K562 (cell line): ENCODE results near the gene PPL. TPM values are rescaled to one million over a fixed set of nuclear protein-coding genes. Genes with fewer than 3 reads are reported as not detected.

Source experiments
- CCAR2 ChIP-seq: fragments of 200-400 bp; formaldehyde crosslinking; IDR thresholded peaks from 2 replicates; pipeline ENCODE4 v1.6.1; 2017; ENCODE audit warnings: mild to moderate bottlenecking, low read depth, low read length
- CSDE1 ChIP-seq, 2 experiments: fragments of 450-650 bp; IDR thresholded peaks; 2 replicates each; pipeline ENCODE4 v1.6.1; 2016; ENCODE audit warnings: mild to moderate bottlenecking in 1 of 2
- FOXA1 ChIP-seq: fragments of 450-650 bp; IDR thresholded peaks from 2 replicates; pipeline ENCODE4 v1.6.1; 2016; ENCODE audit warnings: mild to moderate bottlenecking, borderline replicate concordance
- FOXJ3 ChIP-seq: sonication (generic); formaldehyde crosslinking; IDR thresholded peaks from 2 replicates; pipeline ENCODE4 v1.4.0; 2020; ENCODE audit warnings: mild to moderate bottlenecking, missing genetic modification reagents
- IRF2 ChIP-seq: sonication (generic); formaldehyde crosslinking; IDR thresholded peaks from 2 replicates; pipeline ENCODE4 v1.8.1; 2022; ENCODE audit warnings: mild to moderate bottlenecking, missing genetic modification reagents
- KLF6 ChIP-seq: fragments of 250-450 bp; sonication (Bioruptor Pico); IDR thresholded peaks from 2 replicates; pipeline ENCODE4 v1.4.0; 2020; ENCODE audit warnings: mild to moderate bottlenecking, moderate library complexity, borderline replicate concordance
- PRDM10 ChIP-seq: fragments of 450-650 bp; IDR thresholded peaks from 2 replicates; pipeline ENCODE4 v1.6.1; 2018; ENCODE audit not compliant: partially characterized antibody
- RBM15 ChIP-seq: fragments of 200-400 bp; formaldehyde crosslinking; IDR thresholded peaks from 2 replicates; pipeline ENCODE4 v1.6.1; 2018; ENCODE audit warnings: mild to moderate bottlenecking, low read length, moderate library complexity; ENCODE audit not compliant: insufficient read depth
- SIN3B ChIP-seq: fragments of 450-650 bp; IDR thresholded peaks from 2 replicates; pipeline ENCODE4 v1.6.1; 2017; ENCODE audit warnings: low read depth, mild to moderate bottlenecking, moderate library complexity
- TEAD1 ChIP-seq, 2 experiments: fragments of 450-650 bp in 1 of 2; sonication (generic) in 1 of 2; formaldehyde crosslinking; IDR thresholded peaks; 2 replicates each; pipeline versions ENCODE4 v1.4.0 to v1.8.0; 2020 to 2022; ENCODE audit warnings: mild to moderate bottlenecking in 2 of 2, missing genetic modification reagents in 1 of 2
- U2AF1 ChIP-seq: fragments of 200-400 bp; formaldehyde crosslinking; optimal IDR thresholded peaks from 2 replicates; pipeline ENCODE3; 2017; ENCODE audit warnings: mild to moderate bottlenecking, low read depth, low read length, moderate library complexity
- ZNF146 ChIP-seq: IDR thresholded peaks from one replicate; pipeline ENCODE4 v1.6.1; 2018; ENCODE audit warnings: missing compliant biosample characterization; ENCODE audit not compliant: unreplicated experiment
- ZNF311 ChIP-seq: fragments of 250-450 bp; sonication (Bioruptor Pico); IDR thresholded peaks from 2 replicates; pipeline ENCODE4 v1.4.0; 2020; ENCODE audit warnings: mild to moderate bottlenecking, moderate library complexity
- ZNF318 ChIP-seq, 2 experiments: fragments of 450-650 bp; IDR thresholded peaks; 2 replicates each; pipeline ENCODE4 v1.6.1; 2016; ENCODE audit warnings: mild to moderate bottlenecking in 2 of 2, borderline replicate concordance in 1 of 2, low read depth in 1 of 2, moderate library complexity in 1 of 2
- polyA plus RNA-seq, 8 experiments: library from polyadenylated mRNA; depleted of rRNA in 4 of 8; stranded (reverse) in 5 of 8; unstranded in 3 of 8; fragments of >200 nt; fragmentation: Nextera tagmentation in 2 of 8; fragmentation: Illumina TruSeq in 1 of 8; extraction: Ambion mirVana in 2 of 8; extraction: Trizol in 1 of 8; gene quantifications; 2 replicates each; pipeline versions ENCODE4 v1.2.1 to v1.2.3, GENCODE V29; 2011 to 2014; ENCODE audit warnings: inconsistent platforms in 1 of 8, missing spikeins in 1 of 8
- total RNA-seq, 7 experiments: library from RNA; depleted of rRNA in 6 of 7; stranded (reverse); fragments of >200 nt in 6 of 7; fragmentation: Illumina TruSeq in 2 of 7; extraction: Trizol in 2 of 7; gene quantifications; 2 replicates each; pipeline versions ENCODE4 v1.2.1 to v1.2.3, GENCODE V29; 2011 to 2021; ENCODE audit warnings: low replicate concordance in 1 of 7

PPL gene
- total and polyA plus RNA-seq, 9 of the 15 experiments (the other 6 are each of a cell fraction or from before 2014, with no cell fraction given) = 0.01 to 0.15 (median 0.07) TPM; not detected in 3

DNA sequence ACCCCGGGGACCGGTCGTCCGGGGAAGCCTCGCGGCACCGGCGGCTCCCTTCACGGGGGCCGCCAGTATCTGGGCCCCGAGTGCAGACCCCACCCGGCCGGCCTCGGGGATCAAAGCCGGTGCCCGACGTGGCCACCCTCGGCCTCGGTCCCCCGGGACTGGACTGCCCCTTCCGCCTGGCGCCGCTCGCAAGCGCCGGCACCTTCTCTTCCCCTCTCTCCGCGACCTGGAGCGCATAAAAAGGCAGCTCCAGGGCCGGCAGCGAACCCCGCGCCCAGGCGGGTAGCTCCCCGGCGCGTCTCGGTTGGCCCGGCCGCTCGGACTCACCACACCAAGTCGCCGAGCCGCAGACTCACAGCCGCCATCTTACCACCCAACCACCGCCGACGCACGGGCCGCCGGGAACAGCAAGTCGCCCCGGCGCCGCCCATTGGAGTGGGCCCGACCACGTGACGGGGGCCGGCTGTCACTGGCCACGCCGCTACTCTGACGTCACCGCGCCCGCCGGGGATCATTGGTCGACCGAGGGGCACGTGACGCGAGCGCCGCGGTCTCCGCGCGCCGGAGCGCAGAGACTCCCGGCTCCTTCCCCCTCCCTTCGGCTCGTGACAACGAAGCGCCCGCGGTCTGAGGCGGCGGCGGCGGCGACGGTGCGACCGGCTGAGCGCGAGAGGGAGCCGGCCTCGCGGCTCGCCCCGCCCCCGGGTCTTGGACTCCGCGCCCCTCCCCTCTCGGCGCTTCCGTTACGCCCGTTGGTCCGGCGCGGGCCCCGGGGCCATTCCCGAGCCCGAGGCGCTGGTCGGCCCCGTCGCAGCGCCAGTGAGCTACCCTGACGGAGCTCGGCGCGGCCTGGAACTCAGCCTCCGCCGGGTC lies 89.8 kb downstream of the PPL start, which contains the start of the genes GLYR1 and UBN1 (continued):
- TF ChIP-seq PRDM10 (peak; percentile 7), IRF2 (CRISPR knock-in tag) (no peak), TEAD1 (CRISPR knock-in tag; IDR thresholded peaks at IDR 0.05) (no peak; a peak in 2 of 4 replicates), RBM15 (no peak), ZNF311 (CRISPR knock-in tag) (no peak), CSDE1 (IDR thresholded peaks at IDR 0.05) (no peak), FOXJ3 (CRISPR knock-in tag) (no peak), FOXA1 (no peak), U2AF1 (peak; percentile 57), ZNF146 (CRISPR knock-in tag) (no peak), SIN3B (peak; percentile 97), KLF6 (CRISPR knock-in tag) (no peak), ZNF318 (IDR thresholded peaks at IDR 0.05; ENCODE audit: borderline replicate concordance in 1 of 2, low read depth in 1 of 2) (no peak), CCAR2 (no peak)
